Esophagus squamous epithelium (tissue), 5 donors: ENCODE data around the gene SACM1L. TPM values are rescaled to one million over a fixed set of nuclear protein-coding genes. Genes with fewer than 3 reads are reported as not detected.

Source experiments
- DNase-seq: peaks from one replicate; lab custom pipeline; 2025; lab: John Stamatoyannopoulos, UW
- H3K27ac ChIP-seq, 4 donors: fragments of 200-600 bp; sonication (generic); one replicate each; pipeline ENCODE4 v1.5.1; 2016 to 2019; ENCODE audit warnings: mild to moderate bottlenecking in 1 of 4
- H3K27me3 ChIP-seq, 4 donors: fragments of 200-600 bp; sonication (generic); 1 replicate in 3 of 4; 2 replicates in 1 of 4; pipeline versions ENCODE4 v1.5.1 to v1.6.0; 2017 to 2021; ENCODE audit warnings: antibody characterized with exemption in 1 of 4
- H3K36me3 ChIP-seq, 3 donors: fragments of 200-600 bp; sonication (generic); one replicate each; pipeline ENCODE4 v1.5.1; 2016 to 2019
- H3K4me1 ChIP-seq, 3 donors: fragments of 200-600 bp; sonication (generic); one replicate each; pipeline ENCODE4 v1.5.1; 2017 to 2019
- H3K4me3 ChIP-seq, 4 donors: fragments of 200-600 bp; sonication (generic); 1 replicate in 3 of 4; 2 replicates in 1 of 4; pipeline ENCODE4 v1.5.1; 2016 to 2019; ENCODE audit warnings: mild to moderate bottlenecking in 2 of 4, moderate library complexity in 1 of 4
- H3K9me3 ChIP-seq, 3 donors: fragments of 200-600 bp; sonication (generic); one replicate each; pipeline ENCODE4 v1.5.1; 2016 to 2019
- POLR2A ChIP-seq, 4 donors: fragments of 450-650 bp; IDR thresholded peaks; one replicate each; pipeline ENCODE4 v1.6.1; 2017; ENCODE audit warnings: antibody characterized with exemption in 4 of 4, mild to moderate bottlenecking in 4 of 4, moderate library complexity in 3 of 4
- WGBS, 2 donors: methylation state at CpG; one replicate each; pipeline ENCODE4 v1.1.5; 2018; 5-methylcytosine and 5-hydroxymethylcytosine counted together
- intact Hi-C: fragments of 100-400 bp; cut with DNase I; formaldehyde crosslinking; loops from one replicate; pipeline ENCODE4 v1.15.0; 2022
- total RNA-seq, 4 donors: library from RNA; depleted of rRNA; stranded (reverse); fragments of >200 nt; gene quantifications; one replicate each; pipeline ENCODE4 v1.1.0, GENCODE V29; 2016
- TF ChIP-seq, protein P1 (sequence below), 6 experiments: fragments of 450-650 bp in 4 of 6; fragments of 200-600 bp in 2 of 6; sonication (generic) in 2 of 6; IDR thresholded peaks; one replicate each; pipeline ENCODE4 v1.5.1; 2016 to 2019; ENCODE audit warnings: antibody characterized with exemption in 6 of 6, mild to moderate bottlenecking in 4 of 6, moderate library complexity in 4 of 6
- donor health status: DM: yes; HTN: yes; CAD: no.

Gene SACM1L
- total RNA-seq, 4 donors from 2014 or later, result 22.7 to 42.2 (median 27.2) TPM

GRCh38 chr3:45676325-45677032 is 12.7 kb upstream of the SACM1L start:
- Histone ChIP-seq H3K4me1 (peaks cover 11 to 33% (median 16%) of the 10 kb centered on the region in 3 donors), H3K27me3 (no peaks in the 10 kb centered on the region), H3K27ac (peak overlapping the region; percentile 63 to 81 (median 74)), H3K4me3 (no peak overlapping the region), H3K36me3 (peaks cover 0 to 71% (median 5%) of the 10 kb centered on the region in 3 donors), H3K9me3 (no peaks in the 10 kb centered on the region)
- 35 to 68% methylated on average over 4 to 6 of the region's 7 CpGs for WGBS, 2 donors
- intact Hi-C loops, result no loop called here
- TF ChIP-seq, protein P1, sequence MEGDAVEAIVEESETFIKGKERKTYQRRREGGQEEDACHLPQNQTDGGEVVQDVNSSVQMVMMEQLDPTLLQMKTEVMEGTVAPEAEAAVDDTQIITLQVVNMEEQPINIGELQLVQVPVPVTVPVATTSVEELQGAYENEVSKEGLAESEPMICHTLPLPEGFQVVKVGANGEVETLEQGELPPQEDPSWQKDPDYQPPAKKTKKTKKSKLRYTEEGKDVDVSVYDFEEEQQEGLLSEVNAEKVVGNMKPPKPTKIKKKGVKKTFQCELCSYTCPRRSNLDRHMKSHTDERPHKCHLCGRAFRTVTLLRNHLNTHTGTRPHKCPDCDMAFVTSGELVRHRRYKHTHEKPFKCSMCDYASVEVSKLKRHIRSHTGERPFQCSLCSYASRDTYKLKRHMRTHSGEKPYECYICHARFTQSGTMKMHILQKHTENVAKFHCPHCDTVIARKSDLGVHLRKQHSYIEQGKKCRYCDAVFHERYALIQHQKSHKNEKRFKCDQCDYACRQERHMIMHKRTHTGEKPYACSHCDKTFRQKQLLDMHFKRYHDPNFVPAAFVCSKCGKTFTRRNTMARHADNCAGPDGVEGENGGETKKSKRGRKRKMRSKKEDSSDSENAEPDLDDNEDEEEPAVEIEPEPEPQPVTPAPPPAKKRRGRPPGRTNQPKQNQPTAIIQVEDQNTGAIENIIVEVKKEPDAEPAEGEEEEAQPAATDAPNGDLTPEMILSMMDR (IDR thresholded peaks at IDR 0.05), result no peak
- no peak for TF ChIP-seq POLR2A (IDR thresholded peaks at IDR 0.05)
- no peak for DNase-seq

GRCh38 chr3:45677033-45677446 is 12.2 kb upstream of the SACM1L start:
- intact Hi-C loops, result no loop called here
- no peak for DNase-seq

DNA sequence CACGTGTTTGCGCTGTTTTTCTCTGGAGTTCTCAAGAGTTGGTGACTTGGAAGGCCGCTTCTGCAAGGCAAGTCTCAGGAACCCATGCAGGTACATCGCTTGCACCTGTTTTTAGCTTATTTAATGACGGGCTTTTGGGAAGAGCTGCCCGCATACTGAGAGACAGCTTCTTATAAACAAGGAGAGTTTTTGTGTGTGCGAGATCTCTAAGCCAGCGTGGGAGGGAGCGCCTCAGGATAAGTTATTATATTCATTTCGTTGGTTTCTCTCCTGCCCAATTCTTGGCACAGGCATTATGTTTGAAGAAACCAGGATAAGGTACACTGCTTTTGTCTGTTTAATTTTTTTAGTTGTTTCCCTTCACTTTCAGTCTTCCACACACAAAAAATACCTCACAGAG is 11.4 kb upstream of the SACM1L start:
- DNase-seq, result no peak
- H3K36me3 ChIP-seq, result peaks cover 0 to 66% (median 5%) of the 10 kb centered on the region in 3 donors
- WGBS, 2 donors, result 54 to 63% methylated on average over 9 to 10 of the region's 10 CpGs
- H3K4me1 ChIP-seq, result peaks cover 11 to 31% (median 14%) of the 10 kb centered on the region in 3 donors
- intact Hi-C loops, result no loop called here
- peak overlapping the region in 2 of 4 donors; percentile 73 to 81 for H3K27ac ChIP-seq
- H3K9me3 ChIP-seq, result peaks cover 0 to 2% (median 0%) of the 10 kb centered on the region in 3 donors
- H3K4me3 ChIP-seq, result no peak overlapping the region
- TF ChIP-seq, protein P1 (IDR thresholded peaks at IDR 0.05), result no peak
- no peak for TF ChIP-seq POLR2A (IDR thresholded peaks at IDR 0.05)
- no peaks in the 10 kb centered on the region for H3K27me3 ChIP-seq

More at GRCh38 chr3:45677033-45677446, 12.2 kb upstream of the SACM1L start:
- WGBS, 2 donors, result 6 to 14% methylated on average over 4 to 5 of the region's 5 CpGs
- H3K36me3 ChIP-seq, result peaks cover 0 to 69% (median 5%) of the 10 kb centered on the region in 3 donors
- TF ChIP-seq, protein P1 (IDR thresholded peaks at IDR 0.05), result no peak
- no peak for TF ChIP-seq POLR2A (IDR thresholded peaks at IDR 0.05)
- peaks cover 11 to 31% (median 14%) of the 10 kb centered on the region in 3 donors for H3K4me1 ChIP-seq
- no peaks in the 10 kb centered on the region for H3K9me3 ChIP-seq
- H3K27me3 ChIP-seq, result no peaks in the 10 kb centered on the region
- H3K27ac ChIP-seq, result peak overlapping the region; percentile 63 to 81 (median 74)
- H3K4me3 ChIP-seq, result no peak overlapping the region

DNA sequence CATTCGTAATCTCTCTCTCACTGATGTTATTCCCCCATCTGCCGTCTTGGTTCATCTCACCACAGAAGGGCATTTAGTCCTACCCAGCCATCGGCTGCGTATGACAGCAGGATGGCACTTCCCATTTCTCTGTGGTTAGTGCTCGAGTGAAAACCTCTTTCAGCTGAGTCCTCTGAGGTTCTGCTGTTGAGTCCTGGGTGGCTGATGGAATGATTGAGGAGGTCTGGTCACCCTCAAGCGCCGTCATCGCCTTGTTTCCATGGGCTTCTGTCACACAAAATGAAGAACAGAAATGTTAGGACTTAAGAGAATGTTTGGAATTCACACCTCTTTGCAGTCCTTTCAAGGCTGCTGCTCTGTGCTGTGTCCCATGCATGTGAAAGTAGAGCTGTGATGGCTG is 9.4 kb upstream of the SACM1L start:
- no peak for TF ChIP-seq POLR2A (IDR thresholded peaks at IDR 0.05)
- TF ChIP-seq, protein P1 (IDR thresholded peaks at IDR 0.05), result no peak
- DNase-seq, result no peak
- Histone ChIP-seq H3K27ac (no peak overlapping the region), H3K27me3 (no peaks in the 10 kb centered on the region), H3K4me1 (peaks cover 14 to 37% (median 14%) of the 10 kb centered on the region in 3 donors), H3K4me3 (no peak overlapping the region), H3K9me3 (peaks cover 0 to 4% (median 0%) of the 10 kb centered on the region in 3 donors), H3K36me3 (peaks cover 0 to 46% (median 0%) of the 10 kb centered on the region in 3 donors)
- 85 to 93% methylated on average over 8 of the region's 8 CpGs for WGBS, 2 donors
- intact Hi-C loops, result no loop called here

- Histone ChIP-seq H3K36me3 (peaks cover 0 to 37% (median 0%) of the 10 kb centered on the region in 3 donors), H3K9me3 (peaks cover 0 to 4% (median 0%) of the 10 kb centered on the region in 3 donors), H3K27me3 (no peaks in the 10 kb centered on the region), H3K4me3 (no peak overlapping the region), H3K27ac (no peak overlapping the region), H3K4me1 (peaks cover 14 to 30% (median 14%) of the 10 kb centered on the region in 3 donors)
- no peak for DNase-seq
- WGBS, 2 donors, result 100% methylated on average over 1 of the region's 1 CpG
- intact Hi-C loops, result no loop called here
- TF ChIP-seq, protein P1 (IDR thresholded peaks at IDR 0.05), result no peak
- no peak for TF ChIP-seq POLR2A (IDR thresholded peaks at IDR 0.05)
Observed at GRCh38 chr3:45681221-45681620, 8.0 kb upstream of the SACM1L start.
